ENCODE data around the gene CBFA2T3. TPM values are rescaled to one million over a fixed set of nuclear protein-coding genes. Genes with fewer than 3 reads are reported as not detected.

Gene CBFA2T3
- total RNA-seq, 1 experiment from 2014 or later, result 2.9 TPM

DNA sequence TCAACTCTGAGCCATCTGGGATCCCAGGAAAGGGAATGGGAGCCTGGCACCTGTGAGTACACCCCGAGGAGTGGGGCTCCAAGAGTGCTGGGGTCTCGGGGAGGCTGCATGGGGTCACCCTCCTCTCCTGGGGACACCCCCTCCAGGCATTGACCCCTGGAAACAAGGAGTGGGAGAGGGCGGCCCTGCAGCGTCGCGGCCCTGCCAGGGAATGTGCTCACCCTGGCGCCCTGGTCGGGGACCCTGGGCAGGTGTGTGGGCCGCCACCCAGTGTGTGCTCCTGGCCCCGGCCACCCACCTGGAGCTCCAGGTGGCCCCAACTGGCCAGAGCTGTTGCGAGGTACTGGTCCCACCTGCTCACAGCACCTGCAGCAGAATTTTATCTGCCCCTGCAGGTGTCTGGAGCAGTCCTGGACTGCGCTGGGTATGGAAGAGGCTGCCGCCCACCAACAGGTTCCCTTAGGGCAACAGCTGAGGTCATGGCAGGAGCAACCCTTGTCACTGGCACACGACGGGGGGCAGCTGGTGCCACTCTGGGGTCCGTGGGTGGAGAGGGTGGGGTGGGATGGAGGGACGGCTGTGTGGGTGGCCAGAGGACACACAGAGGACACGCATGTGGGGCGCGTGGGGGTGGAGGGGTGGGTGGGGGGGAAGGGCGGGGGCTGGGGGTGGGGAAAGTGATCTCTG, 105.1 kb downstream of the CBFA2T3 start:
- Histone ChIP-seq H3K23ac (ENCODE audit: insufficient read length, low read depth, low read length) (no peak overlapping the region), H3K23me2 (ENCODE audit: insufficient read length, low read depth, low read length, poor library complexity, severe bottlenecking) (no peaks in the 10 kb centered on the region), H4K20me1 (ENCODE audit: control insufficient read depth, insufficient read depth, insufficient read length) (no peaks in the 10 kb centered on the region), H3K14ac (ENCODE audit: insufficient read depth, low read length) (no peak overlapping the region), H3K9ac (ENCODE audit: extremely low read depth, insufficient read length, low read length) (no peak overlapping the region), H3K4me1 (ENCODE audit: insufficient read depth, low read length) (no peaks in the 10 kb centered on the region), H2AK5ac (ENCODE audit: insufficient read length, low read length) (no peak overlapping the region), H2BK120ac (ENCODE audit: low read depth, low read length, poor library complexity, severe bottlenecking) (no peak overlapping the region), H2BK12ac (ENCODE audit: insufficient read length, low read depth, low read length) (no peak overlapping the region), H3K27ac (ENCODE audit: insufficient read length, low read depth, low read length) (no peak overlapping the region), H3K27me3 (ENCODE audit: insufficient read depth, low read length) (no peaks in the 10 kb centered on the region), H3K79me1 (ENCODE audit: insufficient read depth, low read depth, low read length, poor library complexity, severe bottlenecking) (no peaks in the 10 kb centered on the region), H3K9me3 (ENCODE audit: control insufficient read depth, low read depth, low read length) (no peaks in the 10 kb centered on the region), H2BK5ac (ENCODE audit: insufficient read length, low read length) (no peak overlapping the region), H3K4me2 (ENCODE audit: insufficient read depth, insufficient read length, low read length) (no peak overlapping the region), H4K91ac (ENCODE audit: insufficient read length, low read depth, low read length) (no peak overlapping the region), H2AFZ (ENCODE audit: low read length) (no peak overlapping the region), H2BK20ac (ENCODE audit: low read depth, low read length, poor library complexity, severe bottlenecking) (no peak overlapping the region), H2BK15ac (ENCODE audit: low read depth, low read length) (no peak overlapping the region), H3T11ph (ENCODE audit: low read length) (no peak overlapping the region), H4K5ac (ENCODE audit: insufficient read length, low read depth, low read length) (no peak overlapping the region), H4K8ac (replicated peaks; ENCODE audit: insufficient read length, low read depth, low read length) (no peak overlapping the region), H3K4ac (ENCODE audit: low read depth, low read length) (no peak overlapping the region), H3K18ac (ENCODE audit: insufficient read length, low read depth, low read length) (no peak overlapping the region), H3K56ac (ENCODE audit: insufficient read length, low read depth, low read length) (no peak overlapping the region), H3K79me2 (ENCODE audit: insufficient read depth, low read length) (no peaks in the 10 kb centered on the region)
- TF ChIP-seq, protein P1, sequence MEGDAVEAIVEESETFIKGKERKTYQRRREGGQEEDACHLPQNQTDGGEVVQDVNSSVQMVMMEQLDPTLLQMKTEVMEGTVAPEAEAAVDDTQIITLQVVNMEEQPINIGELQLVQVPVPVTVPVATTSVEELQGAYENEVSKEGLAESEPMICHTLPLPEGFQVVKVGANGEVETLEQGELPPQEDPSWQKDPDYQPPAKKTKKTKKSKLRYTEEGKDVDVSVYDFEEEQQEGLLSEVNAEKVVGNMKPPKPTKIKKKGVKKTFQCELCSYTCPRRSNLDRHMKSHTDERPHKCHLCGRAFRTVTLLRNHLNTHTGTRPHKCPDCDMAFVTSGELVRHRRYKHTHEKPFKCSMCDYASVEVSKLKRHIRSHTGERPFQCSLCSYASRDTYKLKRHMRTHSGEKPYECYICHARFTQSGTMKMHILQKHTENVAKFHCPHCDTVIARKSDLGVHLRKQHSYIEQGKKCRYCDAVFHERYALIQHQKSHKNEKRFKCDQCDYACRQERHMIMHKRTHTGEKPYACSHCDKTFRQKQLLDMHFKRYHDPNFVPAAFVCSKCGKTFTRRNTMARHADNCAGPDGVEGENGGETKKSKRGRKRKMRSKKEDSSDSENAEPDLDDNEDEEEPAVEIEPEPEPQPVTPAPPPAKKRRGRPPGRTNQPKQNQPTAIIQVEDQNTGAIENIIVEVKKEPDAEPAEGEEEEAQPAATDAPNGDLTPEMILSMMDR (conservative IDR thresholded peaks at IDR 0.05), result no peak
- no peaks in the 10 kb centered on the region for H3K4me1 Mint-ChIP-seq
- H3K27ac Mint-ChIP-seq, result no peak overlapping the region
- H3K27me3 Mint-ChIP-seq (ENCODE audit: low read depth), result peaks cover 4% of the 10 kb centered on the region
- no CpG with 5 or more reads among the region's 21 CpGs for WGBS (ENCODE audit: extremely low coverage, insufficient read length, low lambda C conversion rate)
- H3K4me3 Mint-ChIP-seq, result no peak overlapping the region
- no peaks in the 10 kb centered on the region; a peak in 1 of 5 replicates for H3K9me3 Mint-ChIP-seq
- DNase-seq, result no peak
- no peaks in the 10 kb centered on the region for H3K36me3 Mint-ChIP-seq (ENCODE audit: insufficient read depth in 1 of 3, low read depth in 3 of 3)

All from H9 (cell line).